IPS-NIHi11 (cell line): ENCODE measurements around the gene PLEKHG4B.

ENCODE experiments used
- DNase-seq: peaks from one replicate; pipeline ENCODE4 v3.0.0; 2012; ENCODE audit warnings: mixed read lengths, low spot score

The PLEKHG4B gene

DNA sequence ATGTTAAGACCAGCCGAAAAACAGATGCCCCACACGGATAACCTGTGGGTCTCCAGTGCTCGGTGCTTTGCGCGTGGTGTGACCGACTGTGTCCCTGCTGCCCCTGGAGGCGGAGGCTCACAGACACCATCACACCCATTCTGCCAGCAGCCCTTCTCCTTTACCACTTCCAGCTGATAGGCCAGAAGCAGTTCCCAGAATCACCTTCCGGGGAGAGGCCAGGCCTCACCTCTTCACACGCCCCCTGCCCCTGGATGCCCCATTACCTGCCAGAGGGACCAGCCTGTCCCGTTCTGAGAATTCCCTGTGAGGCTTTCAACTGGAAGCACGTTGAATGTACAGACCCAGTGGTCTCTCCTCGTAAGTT is 77.7 kb downstream of the PLEKHG4B start:
- DNase-seq, result no peak

DNA sequence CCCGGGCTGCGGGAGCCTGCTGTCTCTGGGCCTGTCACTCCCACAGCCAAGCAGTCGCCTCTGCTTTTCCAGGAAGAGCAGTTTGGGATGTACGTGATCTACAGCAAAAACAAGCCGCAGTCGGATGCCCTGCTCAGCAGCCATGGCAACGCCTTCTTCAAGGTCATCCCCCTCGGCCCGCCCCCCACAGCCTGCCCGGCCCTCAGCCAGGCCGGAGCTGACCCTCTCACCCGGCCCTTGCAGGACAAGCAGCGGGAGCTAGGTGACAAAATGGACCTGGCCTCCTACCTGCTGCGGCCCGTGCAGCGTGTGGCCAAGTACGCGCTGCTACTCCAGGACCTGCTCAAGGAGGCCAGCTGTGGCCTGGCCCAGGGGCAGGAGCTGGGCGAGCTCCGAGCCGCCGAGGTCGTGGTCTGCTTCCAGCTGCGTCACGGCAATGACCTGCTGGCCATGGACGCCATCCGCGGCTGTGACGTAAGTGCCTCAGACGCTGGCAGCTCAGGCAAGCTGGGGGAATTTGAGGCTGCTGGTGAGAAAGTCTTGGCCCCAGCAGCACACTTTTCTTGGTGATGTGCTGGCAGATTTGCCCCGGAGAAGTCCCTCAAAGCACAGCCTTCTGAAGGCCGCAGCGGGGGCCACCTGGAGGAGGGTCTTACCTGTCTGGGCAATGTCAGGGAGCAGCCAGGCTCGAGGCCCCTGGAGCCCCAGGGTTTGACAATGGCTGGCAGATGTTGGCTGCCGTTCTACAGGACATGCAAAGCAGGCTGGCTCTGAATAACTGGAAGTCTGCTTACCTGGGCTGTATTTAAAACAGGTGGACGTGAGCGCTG is 79.2 kb downstream of the PLEKHG4B start:
- DNase-seq, result no peak

DNA sequence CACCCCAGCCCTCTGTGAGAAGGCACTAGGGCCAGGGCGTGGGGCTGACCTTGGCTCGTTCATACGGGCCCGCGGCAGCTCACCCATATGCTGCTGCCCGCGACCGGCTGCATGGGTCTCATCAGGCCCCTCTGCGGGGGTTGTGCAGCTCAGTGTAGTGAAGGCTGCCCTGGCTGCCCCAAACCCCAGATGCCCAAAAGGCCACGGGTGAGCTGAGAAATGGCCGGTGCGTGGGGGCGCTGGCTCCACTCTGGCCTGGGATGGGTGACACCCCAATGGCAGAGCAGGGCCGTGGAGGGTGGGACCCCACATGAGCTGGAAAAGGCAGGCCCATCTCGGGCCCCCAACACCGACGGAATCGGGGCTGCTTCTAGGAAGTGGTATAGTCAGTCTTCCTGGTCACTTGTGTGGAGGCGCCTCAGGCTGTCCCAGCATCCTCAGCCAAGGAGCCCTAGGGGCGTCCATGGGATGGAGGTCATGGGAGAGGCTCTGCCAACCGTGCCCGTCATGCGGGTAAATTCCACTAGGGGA is 79.9 kb downstream of the PLEKHG4B start:
- DNase-seq, result no peak

DNA sequence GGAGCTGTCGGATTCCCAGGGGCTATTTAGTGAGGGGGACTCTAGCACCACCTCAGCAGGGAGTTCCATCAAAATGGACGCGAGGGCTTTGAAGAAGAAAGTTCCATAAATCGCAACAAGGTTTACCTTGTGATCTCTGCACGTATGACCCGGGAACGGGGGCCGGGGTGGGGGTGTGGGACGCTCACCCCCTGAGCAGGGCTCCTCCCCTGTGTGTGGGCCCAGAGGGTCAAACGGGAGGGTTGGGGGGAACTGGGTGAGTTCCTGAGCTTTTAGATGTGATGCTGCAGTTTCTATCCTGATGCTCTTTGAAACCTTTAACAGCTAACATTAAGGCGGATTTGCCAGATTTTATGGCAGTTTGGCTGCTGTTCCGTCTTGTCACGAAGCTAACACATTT is 80.5 kb downstream of the PLEKHG4B start:
- no peak for DNase-seq

DNA sequence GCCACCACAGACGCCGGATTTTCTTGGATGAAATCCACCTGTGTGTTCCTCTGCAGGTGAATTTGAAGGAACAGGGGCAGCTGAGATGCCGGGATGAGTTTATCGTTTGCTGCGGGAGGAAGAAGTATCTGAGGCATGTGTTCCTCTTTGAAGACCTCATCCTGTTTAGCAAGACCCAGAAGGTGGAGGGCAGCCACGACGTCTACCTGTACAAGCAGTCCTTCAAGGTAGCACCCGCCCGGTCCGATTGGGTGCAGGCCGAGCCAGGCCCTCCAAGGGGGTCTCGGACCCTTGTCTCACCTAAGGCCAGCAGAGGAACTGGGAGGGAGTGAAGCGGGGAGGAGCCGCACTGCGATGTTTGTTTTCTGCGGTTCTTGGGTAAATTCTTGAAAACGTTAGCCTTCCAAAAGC is 80.9 kb downstream of the PLEKHG4B start:
- no peak for DNase-seq

DNA sequence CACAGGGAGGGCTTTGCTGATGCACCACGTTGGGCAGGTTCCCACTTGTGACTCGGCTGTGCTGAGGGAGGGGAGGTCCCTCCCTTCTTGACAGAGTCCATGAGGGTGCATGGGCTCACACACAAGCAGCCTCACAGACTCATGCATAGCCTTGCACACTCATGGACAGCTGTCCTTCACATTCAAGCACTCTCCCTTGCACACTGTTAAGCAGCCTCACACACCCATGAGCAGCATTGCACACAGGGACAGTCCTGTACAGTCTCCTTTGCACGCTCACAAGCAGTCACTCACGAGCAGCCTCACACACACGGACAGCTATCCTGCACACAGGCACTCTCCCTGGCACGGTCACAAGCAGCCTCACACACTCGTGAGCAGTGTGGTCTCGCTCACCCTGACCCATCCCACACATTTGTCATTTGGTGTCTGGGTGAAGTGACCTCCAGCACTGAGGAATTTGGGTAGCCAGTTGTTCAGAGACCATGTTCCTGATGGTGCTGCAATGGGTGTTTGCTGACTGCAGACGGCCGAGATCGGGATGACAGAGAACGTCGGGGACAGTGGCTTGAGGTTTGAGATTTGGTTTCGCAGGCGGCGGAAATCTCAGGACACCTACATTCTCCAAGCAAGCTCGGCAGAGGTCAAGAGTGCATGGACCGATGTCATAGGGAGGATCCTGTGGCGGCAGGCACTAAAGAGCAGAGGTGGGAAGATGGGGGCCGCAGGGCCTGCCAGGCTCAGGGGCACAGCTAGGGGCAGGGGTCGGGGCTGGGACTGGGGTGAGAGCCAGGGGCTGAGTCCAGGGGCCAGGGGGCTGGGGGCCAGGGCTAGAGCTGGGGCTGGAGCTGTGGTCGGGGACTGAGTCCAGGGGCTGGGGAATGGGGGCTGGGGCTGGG is 81.7 kb downstream of the PLEKHG4B start:
- DNase-seq, result no peak

DNA sequence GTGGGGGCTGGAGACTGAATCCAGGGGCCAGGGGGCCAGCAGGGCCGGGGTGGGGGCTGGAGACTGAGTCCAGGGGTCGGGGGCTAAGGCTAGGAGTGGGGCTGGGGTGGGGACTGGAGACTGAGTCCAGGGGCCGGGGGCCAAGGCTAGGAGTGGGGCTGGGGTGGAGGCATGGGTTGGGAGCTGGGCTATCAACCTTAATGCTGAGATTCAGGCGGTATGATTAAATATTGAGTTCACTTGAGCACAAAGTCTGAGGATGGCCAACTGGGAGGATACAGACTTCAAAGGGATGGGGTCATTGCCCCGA is 82.3 kb downstream of the PLEKHG4B start:
- no peak for DNase-seq

DNA sequence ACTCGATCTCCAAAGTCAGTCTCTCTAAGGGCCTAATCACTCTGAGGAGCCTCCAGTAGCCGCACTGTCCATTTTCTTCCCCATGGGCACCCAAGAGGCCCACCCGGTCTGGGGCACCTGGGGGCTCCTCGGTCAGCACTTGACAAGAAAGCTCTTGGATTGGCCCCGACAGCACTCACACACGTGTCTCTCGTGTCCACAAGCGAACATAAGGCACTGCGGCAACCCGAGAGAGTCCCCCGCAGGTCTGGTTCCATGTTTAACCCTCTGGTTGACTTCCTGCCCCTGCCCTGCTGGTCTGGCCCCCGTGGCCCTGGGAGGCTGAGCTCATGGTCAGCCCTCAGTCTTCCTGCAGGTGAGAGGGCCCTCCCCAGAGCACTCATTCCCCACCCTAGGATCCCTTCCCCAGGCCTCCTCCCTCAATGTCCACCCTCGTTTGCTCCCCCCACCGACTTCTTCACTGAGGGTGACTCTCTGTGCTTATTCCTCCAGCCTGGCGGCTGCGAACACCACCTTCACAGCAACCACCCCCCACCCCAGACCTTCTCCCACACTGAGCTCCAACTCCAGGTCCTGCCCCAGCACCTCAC is 83.0 kb downstream of the PLEKHG4B start:
- DNase-seq, result no peak

DNA sequence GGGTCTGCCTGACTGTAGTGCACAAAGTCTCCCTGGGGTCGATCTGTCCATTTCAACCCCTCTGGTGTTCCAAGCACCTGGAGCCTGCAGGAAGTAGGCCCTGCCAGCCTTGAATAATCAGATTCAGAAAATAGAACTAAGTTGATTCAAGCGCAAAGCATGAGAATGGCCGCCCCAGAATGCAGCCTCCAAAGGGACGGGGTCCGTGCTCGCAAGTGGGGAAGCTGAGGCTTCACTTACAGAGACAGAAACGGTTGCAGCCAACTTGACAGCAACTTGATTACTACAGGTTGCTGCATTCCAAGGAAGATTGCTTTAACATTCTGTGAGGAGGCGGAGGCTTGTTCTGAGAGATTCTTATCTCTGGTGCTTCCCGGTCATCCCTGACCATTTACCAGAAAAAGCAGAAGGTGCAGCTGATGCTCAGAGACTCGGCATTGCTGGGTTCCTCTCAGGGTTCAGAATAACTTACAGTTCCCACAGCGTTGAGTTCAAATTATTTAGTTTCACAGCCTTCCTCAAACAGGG is 84.4 kb downstream of the PLEKHG4B start:
- DNase-seq, result no peak

DNA sequence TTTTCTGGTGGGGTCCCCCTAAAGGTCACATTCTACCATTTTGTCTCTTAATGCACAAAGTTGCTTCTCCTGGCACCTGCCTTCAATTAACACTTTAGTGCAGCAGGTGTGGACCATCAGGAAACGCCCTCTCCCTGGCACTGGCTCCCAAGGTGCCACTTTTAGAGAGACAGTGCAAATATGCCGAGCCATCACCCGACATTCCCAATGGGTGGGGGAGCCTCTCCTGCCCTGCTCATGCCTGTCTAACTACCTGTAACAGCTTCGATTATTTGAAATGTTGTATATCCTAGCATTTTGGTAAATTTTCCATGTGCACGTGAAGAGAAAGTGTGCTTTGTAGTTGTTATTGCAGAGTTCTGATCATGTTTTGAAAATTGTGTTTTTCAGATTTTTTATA is 86.1 kb downstream of the PLEKHG4B start:
- no peak for DNase-seq

DNA sequence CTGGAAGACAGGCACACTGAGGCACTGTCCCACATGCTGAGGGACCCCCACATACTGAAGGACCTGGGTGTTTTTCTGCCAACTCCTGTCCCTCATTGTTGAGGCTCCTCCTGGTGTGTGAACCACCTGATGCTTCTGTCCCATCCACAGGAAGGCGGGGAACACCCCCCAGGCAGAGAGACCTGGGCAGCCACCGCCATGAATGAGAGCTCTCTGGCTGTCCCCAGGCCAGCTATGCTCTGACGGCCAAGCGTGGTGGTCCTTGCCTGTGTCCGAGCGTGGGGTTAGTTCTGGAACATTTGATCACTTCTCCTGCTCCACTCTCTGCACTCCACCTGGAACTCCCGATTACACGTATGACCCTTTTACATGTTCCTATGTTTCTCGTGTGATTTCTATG is 87.4 kb downstream of the PLEKHG4B start:
- no peak for DNase-seq

DNA sequence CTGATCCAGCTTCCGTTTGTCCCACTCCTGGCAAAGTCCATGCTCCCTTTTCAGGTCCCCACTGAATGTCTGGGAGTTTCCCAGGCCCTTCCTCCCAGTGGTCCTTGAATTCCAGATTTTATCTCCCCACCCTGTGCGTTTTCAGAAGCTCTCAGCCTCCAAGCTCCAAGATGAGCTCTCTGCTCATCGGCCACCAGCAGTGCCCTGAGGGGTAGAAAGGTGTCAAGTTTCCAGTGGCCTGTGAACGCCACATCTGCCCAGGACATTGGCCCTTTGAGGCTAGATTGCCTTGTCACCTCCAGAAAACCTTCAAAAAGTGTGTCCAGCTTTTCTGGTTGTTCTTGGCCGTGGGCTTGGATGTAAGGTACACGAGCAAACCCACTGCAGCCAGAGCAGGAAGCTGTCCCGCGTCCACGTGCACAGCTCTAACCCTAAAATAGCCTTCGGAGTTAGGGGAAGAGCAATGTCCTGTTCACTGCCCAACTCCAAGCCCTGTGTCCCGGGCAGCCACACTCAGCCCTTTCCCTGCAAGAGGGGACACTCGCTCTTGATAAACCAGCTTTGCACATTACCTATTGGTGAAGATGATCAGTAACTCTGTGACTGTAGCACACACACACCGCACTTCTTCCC is 88.4 kb downstream of the PLEKHG4B start:
- DNase-seq, result no peak

DNA sequence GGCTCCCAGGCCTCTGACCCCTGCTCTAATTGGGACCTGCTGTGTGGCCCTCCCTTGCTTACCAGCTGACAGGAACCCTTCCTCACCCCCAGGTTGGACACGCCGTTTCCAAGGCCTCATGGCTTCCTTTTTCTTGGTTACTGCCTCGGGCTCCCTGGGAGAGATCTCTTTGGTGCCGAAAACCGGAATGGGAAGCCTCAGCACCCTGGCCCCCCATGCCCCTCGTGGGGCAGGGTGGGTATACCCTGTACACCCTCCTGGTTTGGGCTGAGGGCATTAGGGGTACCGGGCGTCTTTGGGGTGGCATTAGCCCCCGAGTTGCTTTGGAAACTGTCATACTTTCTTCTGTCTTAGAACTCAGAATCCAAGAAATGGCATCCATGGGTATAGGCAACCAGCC is 89.2 kb downstream of the PLEKHG4B start:
- no peak for DNase-seq

DNA sequence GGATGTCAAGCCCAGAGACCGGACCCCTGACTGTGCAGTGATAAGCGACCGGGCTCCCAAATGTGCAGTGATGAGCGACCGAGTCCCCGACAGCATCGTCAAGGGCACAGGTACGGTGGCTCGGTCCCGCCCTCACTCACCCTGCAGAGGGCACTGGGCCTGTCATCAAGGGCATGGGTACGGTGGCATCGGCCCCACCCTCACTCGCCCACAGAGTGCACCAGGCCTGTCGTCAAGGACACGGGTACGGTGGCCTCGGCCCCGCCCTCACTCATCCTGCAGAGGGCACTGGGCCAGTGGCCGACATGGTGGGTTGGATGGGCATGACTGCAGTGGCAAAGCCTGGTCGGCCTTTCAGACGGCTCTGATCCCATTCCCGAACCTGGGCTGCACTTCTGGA is 89.6 kb downstream of the PLEKHG4B start:
- no peak for DNase-seq

DNA sequence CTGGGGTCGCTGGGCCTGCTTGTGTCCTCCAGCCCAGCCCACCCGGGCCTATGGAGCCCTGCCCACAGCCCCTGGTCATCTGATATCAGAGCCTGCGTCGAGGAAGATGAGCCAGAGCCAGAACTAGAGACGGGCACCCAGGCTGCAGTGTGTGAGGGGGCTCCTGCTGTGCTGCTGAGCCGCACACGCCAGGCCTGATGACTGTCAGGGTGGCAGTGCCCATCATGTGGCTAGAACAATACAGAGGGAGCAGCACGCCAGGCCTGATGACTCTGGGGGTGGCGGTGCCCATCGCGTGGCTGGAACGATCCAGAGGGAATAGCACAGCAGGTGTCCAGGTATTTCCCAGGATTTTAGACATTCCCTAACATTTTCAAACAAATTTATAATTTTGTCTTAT is 90.2 kb downstream of the PLEKHG4B start:
- DNase-seq, result no peak

DNA sequence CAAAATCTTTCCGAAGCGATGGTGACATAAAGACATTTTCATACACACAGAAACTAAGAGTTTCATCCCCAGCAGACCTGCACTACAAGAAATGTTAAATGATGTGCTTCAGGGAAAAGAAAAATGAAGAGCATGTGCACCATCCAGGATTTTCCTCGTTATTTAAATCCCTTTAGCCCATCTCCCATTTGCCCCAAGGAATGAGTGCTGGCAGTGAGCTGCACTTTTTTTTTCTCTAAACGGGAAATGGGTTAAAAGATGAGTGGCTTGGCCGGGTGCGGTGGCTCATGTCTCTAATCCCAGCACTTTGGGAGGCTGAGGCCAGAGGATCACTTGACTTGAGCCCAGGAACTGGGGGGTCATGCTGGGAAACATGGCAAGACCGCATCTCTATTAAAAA is 92.5 kb downstream of the PLEKHG4B start:
- DNase-seq, result no peak

DNA sequence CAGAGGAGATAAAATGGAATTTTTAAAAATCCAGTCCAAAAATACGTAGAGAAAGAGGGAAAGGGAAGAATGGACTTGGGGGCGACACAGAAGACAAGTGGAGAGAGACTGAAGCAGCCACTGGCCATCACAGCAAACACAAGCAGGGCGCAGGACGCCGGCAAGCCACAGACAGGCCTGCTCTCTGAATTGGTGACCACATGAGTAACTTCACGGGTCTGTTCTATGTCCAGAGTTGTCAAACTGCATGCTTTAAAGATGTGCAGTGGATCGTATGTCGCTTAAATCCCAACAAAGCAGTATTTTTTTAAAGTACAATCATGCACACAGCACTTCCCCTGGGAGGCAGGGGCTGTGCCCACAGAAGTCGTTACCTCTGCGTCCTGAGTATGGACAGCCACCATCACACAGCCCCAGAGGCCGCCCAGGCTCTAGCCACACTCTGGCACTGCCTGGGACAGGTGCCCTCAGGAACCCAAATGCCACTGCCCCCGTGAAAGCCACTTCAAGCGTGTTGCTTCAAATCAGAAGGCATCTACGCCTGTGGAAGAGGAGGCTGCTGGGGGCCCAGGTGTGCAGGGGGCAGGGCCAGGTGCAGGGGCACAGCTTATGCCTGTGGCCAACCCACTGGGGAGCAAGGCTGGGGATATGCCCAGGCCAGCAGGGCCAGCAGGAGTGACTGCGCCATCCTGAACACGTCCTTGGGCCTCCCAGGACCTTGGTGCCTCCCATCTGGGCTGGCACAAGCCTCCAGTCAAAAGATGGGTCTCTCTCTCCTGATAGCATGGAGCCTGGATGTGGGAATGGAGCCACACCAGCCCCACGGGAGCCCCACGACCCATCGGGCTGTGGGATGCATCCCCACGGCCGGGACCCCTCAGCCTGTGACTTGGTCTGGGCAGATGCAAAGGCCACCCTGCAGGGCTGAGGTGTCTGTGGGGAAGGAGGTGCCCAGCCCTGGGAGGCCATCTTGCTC is 93.4 kb downstream of the PLEKHG4B start:
- DNase-seq, result no peak

DNA sequence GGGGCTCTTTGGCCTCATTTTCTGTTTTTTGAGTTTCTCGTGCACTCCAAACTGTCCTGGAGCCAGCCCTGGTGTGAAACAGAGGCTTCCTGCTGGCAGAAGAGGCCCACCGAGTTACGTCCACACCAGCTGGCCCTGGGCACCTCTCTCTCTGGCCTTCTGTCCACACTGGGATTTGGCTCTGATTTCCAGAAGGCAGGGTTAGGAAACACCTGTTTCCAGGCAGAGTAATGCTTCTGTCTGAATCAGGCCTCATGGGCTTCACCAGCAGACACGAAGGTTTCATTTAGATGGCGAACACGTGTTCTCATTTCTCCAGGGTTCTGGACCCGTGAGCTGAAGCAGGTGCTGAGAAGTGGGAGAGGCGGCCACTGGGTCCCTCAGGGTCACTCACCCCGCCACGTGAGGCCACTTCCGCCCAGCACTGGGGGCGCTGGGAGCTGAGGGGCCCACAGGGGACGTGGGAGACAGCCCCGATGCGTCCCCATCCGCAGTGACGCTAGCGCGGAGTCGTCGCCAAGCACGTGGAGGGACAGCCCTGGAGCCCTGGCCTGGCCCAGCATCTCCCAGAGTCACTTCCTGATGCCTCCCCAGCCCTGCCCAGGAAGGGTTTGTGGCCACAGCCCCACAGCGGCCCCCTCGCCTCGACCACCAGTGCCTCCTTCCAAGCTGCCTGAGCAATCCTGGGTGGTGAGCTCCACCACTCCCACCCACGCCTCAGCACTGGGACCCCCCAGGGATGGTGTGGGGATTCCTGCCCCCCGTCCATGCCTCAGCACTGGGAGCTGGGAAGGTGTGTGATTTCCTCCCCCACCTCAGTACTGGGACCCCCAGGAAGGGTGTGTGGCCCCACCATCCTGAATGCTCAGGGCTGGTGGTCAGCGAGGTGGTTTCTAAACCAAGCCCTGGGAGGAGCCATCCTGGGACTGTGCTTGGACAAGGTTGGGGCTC is 94.4 kb downstream of the PLEKHG4B start:
- DNase-seq, result no peak

DNA sequence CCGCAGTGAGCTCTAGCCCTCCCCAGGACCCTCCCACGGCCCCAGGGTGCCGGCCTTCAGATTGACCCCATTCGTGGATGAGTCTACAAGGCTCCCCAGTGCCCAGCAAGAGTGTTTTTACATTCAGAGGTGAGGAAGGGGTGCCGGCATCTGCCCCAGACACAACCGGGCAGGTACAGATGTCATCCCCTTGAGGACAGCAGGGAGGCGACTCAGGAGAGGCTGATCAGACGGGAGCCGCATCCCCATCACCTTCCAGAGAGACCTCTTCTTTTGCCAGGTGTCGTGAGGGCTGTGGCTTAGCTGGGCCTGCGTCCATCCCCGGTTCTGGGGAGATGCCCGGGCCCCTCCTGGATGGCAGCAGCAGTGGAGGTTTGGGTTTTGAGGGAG is 95.1 kb downstream of the PLEKHG4B start:
- no peak for DNase-seq
